Naive thymus-derived CD4-positive, alpha-beta T cell (primary cell): ENCODE data around the gene TENM4. TPM values are rescaled to one million over a fixed set of nuclear protein-coding genes. Genes with fewer than 3 reads are reported as not detected.
A peak's percentile ranks its signal among the peaks of the same experiment; 100 is the strongest.

Source experiments
- ATAC-seq: fragments of 150-1000 bp; cut with Tn5 transposase; 2 replicates; pipeline ENCODE4 v1.10.0; 2021; ENCODE audit warnings: mild to moderate bottlenecking, moderate library complexity
- CTCF ChIA-PET: fragments of 350-600 bp; sonication (Branson Sonifier 250); formaldehyde crosslinking; loops from one replicate; lab custom pipeline; 2021; ENCODE audit warnings: antibody characterized with exemption; lab: Charles Lee
- POLR2A ChIA-PET: fragments of 350-600 bp; sonication (Branson Sonifier 250); formaldehyde crosslinking; loops from one replicate; lab custom pipeline; 2021; ENCODE audit warnings: antibody characterized with exemption, inconsistent platforms; lab: Charles Lee
- DNase-seq, 9 donors: peaks; one replicate each; pipeline versions ENCODE4 v3.0.0 to v3.0.0-alpha.2; 2020 to 2022; ENCODE audit warnings: mixed read lengths in 1 of 9
- H3K27ac ChIP-seq: one replicate; pipeline ENCODE4 v1.7.0; 2013; ENCODE audit warnings: mild to moderate bottlenecking, low read depth, low read length, moderate library complexity
- H3K27me3 ChIP-seq, 2 donors: one replicate each; pipeline ENCODE4 v1.7.0; 2013; ENCODE audit warnings: low read length in 2 of 2, mild to moderate bottlenecking in 2 of 2, moderate library complexity in 2 of 2; ENCODE audit not compliant: control insufficient read depth in 2 of 2, insufficient read depth in 2 of 2
- H3K36me3 ChIP-seq, 3 experiments: 1 replicate in 2 of 3; 2 replicates in 1 of 3; pipeline ENCODE4 v1.7.0; 2013; ENCODE audit warnings: low read length in 3 of 3, mild to moderate bottlenecking in 3 of 3, moderate library complexity in 1 of 3; ENCODE audit not compliant: insufficient read depth in 3 of 3, control insufficient read depth in 2 of 3
- H3K4me1 ChIP-seq, 2 donors: one replicate each; pipeline ENCODE4 v1.7.0; 2013; ENCODE audit warnings: low read length in 2 of 2, mild to moderate bottlenecking in 2 of 2, moderate library complexity in 1 of 2; ENCODE audit not compliant: control insufficient read depth in 2 of 2, insufficient read depth in 2 of 2
- H3K4me3 ChIP-seq: 2 replicates; pipeline ENCODE4 v1.7.0; 2013; ENCODE audit warnings: mild to moderate bottlenecking, low read length
- H3K9me3 ChIP-seq, 3 experiments: 1 replicate in 2 of 3; 2 replicates in 1 of 3; pipeline ENCODE4 v1.7.0; 2013; ENCODE audit warnings: low read length in 3 of 3; ENCODE audit not compliant: control insufficient read depth in 2 of 3
- H3K27ac Mint-ChIP-seq, 9 donors: one replicate each; pipeline ENCODE4 v1.8.0; 2020 to 2022; ENCODE audit warnings: mixed read lengths in 9 of 9, mild to moderate bottlenecking in 8 of 9, moderate library complexity in 5 of 9, inconsistent platforms in 2 of 9
- H3K27me3 Mint-ChIP-seq, 5 donors: one replicate each; pipeline ENCODE4 v1.8.0; 2021 to 2022; ENCODE audit warnings: mixed read lengths in 5 of 5, mild to moderate bottlenecking in 1 of 5
- H3K36me3 Mint-ChIP-seq, 5 donors: one replicate each; pipeline ENCODE4 v1.8.0; 2020 to 2022; ENCODE audit warnings: mixed read lengths in 5 of 5, mild to moderate bottlenecking in 3 of 5, inconsistent platforms in 1 of 5
- H3K4me1 Mint-ChIP-seq, 7 donors: one replicate each; pipeline ENCODE4 v1.8.0; 2020 to 2022; ENCODE audit warnings: mixed read lengths in 7 of 7, mild to moderate bottlenecking in 3 of 7, inconsistent platforms in 1 of 7
- H3K4me3 Mint-ChIP-seq, 10 donors: one replicate each; pipeline ENCODE4 v1.8.0; 2020 to 2022; ENCODE audit warnings: mild to moderate bottlenecking in 10 of 10, mixed read lengths in 10 of 10, moderate library complexity in 6 of 10, inconsistent platforms in 2 of 10
- H3K9me3 Mint-ChIP-seq, 11 donors: one replicate each; pipeline ENCODE4 v1.8.0; 2020 to 2022; ENCODE audit warnings: mixed read lengths in 11 of 11, mild to moderate bottlenecking in 4 of 11, inconsistent platforms in 1 of 11, moderate library complexity in 1 of 11
- intact Hi-C, 2 donors: fragments of 100-400 bp; cut with micrococcal nuclease; formaldehyde crosslinking; loops; one replicate each; pipeline ENCODE4 v1.15.1; 2023
- polyA plus RNA-seq, 2 donors: library from polyadenylated mRNA; unstranded; fragments of 300-500 nt; fragmentation: Illumina TruSeq; gene quantifications; one replicate each; pipeline ENCODE4 v1.2.3, GENCODE V29; 2021
- total RNA-seq, 6 experiments: library from RNA in 5 of 6; stranded (reverse) in 5 of 6; gene quantifications; 1 replicate in 5 of 6; 2 replicates in 1 of 6; pipeline ENCODE4 v1.2.3 and lab custom pipeline; 2021 to 2026

Gene TENM4
- total and polyA plus RNA-seq, 7 experiments from 2014 or later: 0.32 to 0.47 TPM; not detected in 5

GRCh38 chr11:79092791-79093353 lies 348.0 kb downstream of the TENM4 start:
- Histone ChIP-seq H3K27me3 (no peaks in the 10 kb centered on the region), H3K9me3 (no peaks in the 10 kb centered on the region), H3K27ac (no peak overlapping the region), H3K36me3 (no peaks in the 10 kb centered on the region), H3K4me1 (no peaks in the 10 kb centered on the region), H3K4me3 (no peak overlapping the region)
- ATAC-seq: no peak
- Mint-ChIP-seq H3K4me1 (no peaks in the 10 kb centered on the region), H3K27ac (no peak overlapping the region), H3K36me3 (no peaks in the 10 kb centered on the region), H3K9me3 (no peaks in the 10 kb centered on the region), H3K27me3 (peaks cover 0 to 11% (median 6%) of the 10 kb centered on the region in 5 donors), H3K4me3 (no peak overlapping the region)
- CTCF ChIA-PET: no interaction called here
- intact Hi-C loops: no loop called here
- no peak for DNase-seq
- POLR2A ChIA-PET: no interaction called here

DNA sequence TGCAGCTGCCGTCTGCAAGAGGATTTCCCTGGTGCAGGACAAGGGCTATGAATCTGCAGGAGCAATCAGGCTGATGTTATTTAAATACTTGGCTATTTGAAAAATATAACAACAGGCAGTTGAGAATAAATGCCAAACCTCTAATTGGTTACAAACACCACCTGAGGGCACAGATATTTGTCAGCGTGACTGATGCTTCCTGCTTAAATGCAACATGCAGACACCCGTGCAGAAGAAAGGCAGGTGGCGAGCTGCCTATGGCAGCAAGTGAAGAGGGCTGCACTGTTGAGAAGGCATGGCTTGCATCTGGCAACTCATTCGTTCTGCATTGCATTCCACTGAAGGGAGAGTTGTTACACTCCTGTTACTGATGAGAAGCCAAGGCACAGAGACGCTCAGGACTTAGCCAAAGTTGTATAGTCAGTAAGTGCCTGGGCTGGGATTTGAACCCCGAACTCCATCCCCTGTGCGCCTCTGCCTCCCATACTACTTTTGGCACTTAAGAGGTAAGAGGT lies 350.6 kb downstream of the TENM4 start:
- Histone ChIP-seq H3K27ac (no peak overlapping the region), H3K9me3 (no peaks in the 10 kb centered on the region), H3K36me3 (no peaks in the 10 kb centered on the region), H3K27me3 (no peaks in the 10 kb centered on the region), H3K4me3 (no peak overlapping the region), H3K4me1 (no peaks in the 10 kb centered on the region)
- Mint-ChIP-seq H3K4me3 (no peak overlapping the region), H3K27me3 (peaks cover 0 to 10% (median 6%) of the 10 kb centered on the region in 5 donors), H3K27ac (no peak overlapping the region), H3K36me3 (no peaks in the 10 kb centered on the region), H3K4me1 (no peaks in the 10 kb centered on the region), H3K9me3 (no peaks in the 10 kb centered on the region)
- intact Hi-C loops: no loop called here
- ChIA-PET POLR2A (no interaction called here), CTCF (interaction anchor here (0.9 kb wide), 1 partner anchor 8 kb away, joined by 3 read pairs; no protein-coding TSS in a partner anchor)
- ATAC-seq: no peak
- DNase-seq: no peak

GRCh38 chr11:79089601-79090000 lies 351.2 kb downstream of the TENM4 start:
- no peaks in the 10 kb centered on the region for H3K27me3 ChIP-seq
- intact Hi-C loops: no loop called here
- ChIA-PET POLR2A (no interaction called here), CTCF (no interaction called here)
- Mint-ChIP-seq H3K4me3 (no peak overlapping the region), H3K9me3 (no peaks in the 10 kb centered on the region), H3K27me3 (peaks cover 0 to 10% (median 6%) of the 10 kb centered on the region in 5 donors), H3K4me1 (no peaks in the 10 kb centered on the region), H3K27ac (no peak overlapping the region), H3K36me3 (no peaks in the 10 kb centered on the region)
- H3K4me1 ChIP-seq: no peaks in the 10 kb centered on the region
- no peak overlapping the region for H3K27ac ChIP-seq
- H3K36me3 ChIP-seq: no peaks in the 10 kb centered on the region
- H3K4me3 ChIP-seq: no peak overlapping the region
- no peaks in the 10 kb centered on the region for H3K9me3 ChIP-seq
- no peak for ATAC-seq
- DNase-seq: no peak

GRCh38 chr11:79088967-79089366 lies 351.9 kb downstream of the TENM4 start:
- Histone ChIP-seq H3K27me3 (no peaks in the 10 kb centered on the region), H3K9me3 (no peaks in the 10 kb centered on the region), H3K4me3 (no peak overlapping the region), H3K27ac (no peak overlapping the region), H3K4me1 (no peaks in the 10 kb centered on the region), H3K36me3 (no peaks in the 10 kb centered on the region)
- Mint-ChIP-seq H3K4me3 (no peak overlapping the region), H3K27ac (no peak overlapping the region), H3K9me3 (no peaks in the 10 kb centered on the region), H3K4me1 (no peaks in the 10 kb centered on the region), H3K36me3 (no peaks in the 10 kb centered on the region), H3K27me3 (peaks cover 0 to 10% (median 6%) of the 10 kb centered on the region in 5 donors)
- ChIA-PET POLR2A (no interaction called here), CTCF (no interaction called here)
- ATAC-seq (no peak), DNase-seq (no peak)
- intact Hi-C loops: no loop called here

- H3K9me3 Mint-ChIP-seq: no peaks in the 10 kb centered on the region
- POLR2A ChIA-PET: no interaction called here
Measured at GRCh38 chr11:79087961-79088318, 352.9 kb downstream of the TENM4 start.

DNA sequence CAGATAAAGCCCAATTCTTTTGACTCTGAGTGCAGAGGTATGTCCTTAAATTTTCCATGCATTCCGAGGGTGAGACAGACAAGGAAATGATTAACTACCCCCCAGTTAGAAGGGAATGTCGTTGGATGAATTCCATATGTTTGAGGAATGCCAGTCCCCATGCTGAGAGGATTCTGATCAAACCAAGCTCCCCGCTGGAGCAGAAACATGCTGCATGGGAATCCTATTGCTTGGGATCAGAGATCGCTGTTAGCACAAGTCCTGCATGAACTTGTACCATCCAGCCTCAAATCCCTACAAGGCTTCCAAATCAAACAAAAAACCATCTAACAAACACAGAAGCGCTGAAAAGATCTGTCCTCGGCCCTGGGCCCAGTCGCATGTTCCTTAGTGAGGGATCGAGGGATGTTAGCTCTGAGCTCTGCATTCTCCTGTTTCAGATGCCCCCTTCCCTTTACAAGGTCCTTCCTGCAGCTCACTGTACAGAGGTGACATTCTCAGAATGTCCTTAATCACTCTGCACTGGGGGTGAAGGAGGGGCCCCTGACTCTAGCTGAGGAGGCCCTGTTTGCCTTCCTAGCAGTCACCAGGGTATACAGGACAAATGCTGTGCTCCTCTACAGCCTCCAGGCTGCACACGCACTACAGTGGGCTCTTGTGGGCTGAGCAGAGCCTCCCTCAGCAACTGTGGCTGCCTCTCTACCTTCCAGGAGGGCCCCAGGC lies 353.4 kb downstream of the TENM4 start:
- H3K4me3 ChIP-seq: no peak overlapping the region
- Mint-ChIP-seq H3K27ac (no peak overlapping the region), H3K9me3 (peaks cover 0 to under 1% (median 0%) of the 10 kb centered on the region in 11 donors), H3K27me3 (peaks cover 0 to 10% (median 5%) of the 10 kb centered on the region in 5 donors), H3K4me1 (no peaks in the 10 kb centered on the region), H3K36me3 (no peaks in the 10 kb centered on the region), H3K4me3 (no peak overlapping the region)
- intact Hi-C loops: no loop called here
- ChIA-PET POLR2A (no interaction called here), CTCF (no interaction called here)
- no peaks in the 10 kb centered on the region for H3K27me3 ChIP-seq
- no peaks in the 10 kb centered on the region for H3K36me3 ChIP-seq
- H3K9me3 ChIP-seq: no peaks in the 10 kb centered on the region
- no peak for DNase-seq
- no peak for ATAC-seq
- no peak overlapping the region for H3K27ac ChIP-seq
- H3K4me1 ChIP-seq: no peaks in the 10 kb centered on the region

More at GRCh38 chr11:79087961-79088318, 352.9 kb downstream of the TENM4 start:
- H3K27ac ChIP-seq: no peak overlapping the region
- DNase-seq (no peak), ATAC-seq (no peak)
- Mint-ChIP-seq H3K4me3 (no peak overlapping the region), H3K4me1 (no peaks in the 10 kb centered on the region), H3K36me3 (no peaks in the 10 kb centered on the region), H3K27me3 (peaks cover 0 to 10% (median 6%) of the 10 kb centered on the region in 5 donors), H3K27ac (peak overlapping the region in 1 of 9 donors; percentile 74)
- H3K36me3 ChIP-seq: no peaks in the 10 kb centered on the region
- intact Hi-C loops: no loop called here
- CTCF ChIA-PET: no interaction called here
- H3K9me3 ChIP-seq: no peaks in the 10 kb centered on the region
- no peaks in the 10 kb centered on the region for H3K4me1 ChIP-seq
- H3K27me3 ChIP-seq: no peaks in the 10 kb centered on the region
- no peak overlapping the region for H3K4me3 ChIP-seq
